Jurkat, Clone E6-1 (cell line): ENCODE results near the gene RASL11B. TPM values are rescaled to one million over a fixed set of nuclear protein-coding genes. Genes with fewer than 3 reads are reported as not detected.
"Not testable (repeated sequence)": the region's sequence is repeated elsewhere in the genome, so short reads cannot be mapped to it uniquely, and the experiment has no call there.

ENCODE experiments used
- DNase-seq: peaks from one replicate; pipeline ENCODE4 v3.0.0-alpha.2; 2011; ENCODE audit warnings: low read depth, low spot score
- H3K4me3 ChIP-seq: 2 replicates; pipeline ENCODE4 v1.5.1; 2011; ENCODE audit warnings: mild to moderate bottlenecking, low read length, control low read depth, moderate library complexity
- polyA plus RNA-seq: library from polyadenylated mRNA; unstranded; fragments of >200 nt; gene quantifications from one replicate; pipeline ENCODE4 v1.2.1, GENCODE V29; 2012; ENCODE audit warnings: missing spikeins; ENCODE audit not compliant: insufficient read length, insufficient read depth

The RASL11B gene
- 0.88 TPM for polyA plus RNA-seq

- peak within 1 kb of the TSS; percentile 53 for H3K4me3 ChIP-seq
- DNase-seq, result peak; percentile 40
Measured at GRCh38 chr4:52861879-52862616, at the start of gene RASL11B. RASL11B (plus strand) TSS chr4:52862317; CDS start chr4:52862508, 191 bp downstream.

- H3K4me3 ChIP-seq, result no peak overlapping the region
- DNase-seq, result no peak
Measured at GRCh38 chr4:52813546-52813945, 48.6 kb upstream of the RASL11B start.

- H3K4me3 ChIP-seq, result no peak overlapping the region
- no peak for DNase-seq
Measured at GRCh38 chr4:52822583-52822971, 39.5 kb upstream of the RASL11B start.

- DNase-seq, result no peak
- H3K4me3 ChIP-seq, result no peak overlapping the region
Measured at GRCh38 chr4:52822972-52823701, 39.0 kb upstream of the RASL11B start.

- H3K4me3 ChIP-seq, result no peak overlapping the region
- DNase-seq, result no peak
Measured at GRCh38 chr4:52823702-52824092, 38.4 kb upstream of the RASL11B start.

- DNase-seq, result no peak
Measured at GRCh38 chr4:52824270-52824602, 37.9 kb upstream of the RASL11B start.

GRCh38 chr4:52824603-52825459 lies 37.3 kb upstream of the RASL11B start:
- no peak for DNase-seq
- H3K4me3 ChIP-seq, result no peak overlapping the region

More at GRCh38 chr4:52824270-52824602, 37.9 kb upstream of the RASL11B start:
- H3K4me3 ChIP-seq, result no peak overlapping the region

GRCh38 chr4:52825460-52826090 lies 36.5 kb upstream of the RASL11B start:
- DNase-seq, result peak; percentile 77
- H3K4me3 ChIP-seq, result no peak overlapping the region

- no peak overlapping the region for H3K4me3 ChIP-seq
- DNase-seq, result no peak
Measured at GRCh38 chr4:52833941-52834525, 28.1 kb upstream of the RASL11B start.

- H3K4me3 ChIP-seq, DNase-seq: not testable (repeated sequence)
Measured at GRCh38 chr4:52834641-52835456, 27.3 kb upstream of the RASL11B start.

GRCh38 chr4:52836120-52836519 lies 26.0 kb upstream of the RASL11B start:
- no peak for DNase-seq
- H3K4me3 ChIP-seq, result no peak overlapping the region

GRCh38 chr4:52836678-52837077 lies 25.4 kb upstream of the RASL11B start:
- DNase-seq, result no peak
- H3K4me3 ChIP-seq, result no peak overlapping the region

GRCh38 chr4:52837716-52838558 lies 24.2 kb upstream of the RASL11B start:
- no peak overlapping the region for H3K4me3 ChIP-seq
- DNase-seq, result peak; percentile 9

- no peak for DNase-seq
- H3K4me3 ChIP-seq, result no peak overlapping the region
Measured at GRCh38 chr4:52838729-52839586, 23.2 kb upstream of the RASL11B start.

GRCh38 chr4:52840531-52841370 lies 21.4 kb upstream of the RASL11B start:
- no peak overlapping the region for H3K4me3 ChIP-seq
- DNase-seq, result no peak
